Measurements from ENCODE around the gene SH3PXD2A.
"Not testable (repeated sequence)": the region's sequence is repeated elsewhere in the genome, so short reads cannot be mapped to it uniquely, and the experiment has no call there.

The SH3PXD2A gene

GRCh38 chr10:103828587-103829197, 26.7 kb downstream of the SH3PXD2A start:
- DNase-seq = no peak

GRCh38 chr10:103828107-103828506, 27.3 kb downstream of the SH3PXD2A start:
- no peak for DNase-seq

GRCh38 chr10:103826885-103827284, 28.5 kb downstream of the SH3PXD2A start:
- DNase-seq = no peak

GRCh38 chr10:103824281-103824680, 31.1 kb downstream of the SH3PXD2A start:
- no peak for DNase-seq

GRCh38 chr10:103823706-103824272, 31.6 kb downstream of the SH3PXD2A start:
- DNase-seq = no peak

GRCh38 chr10:103822800-103823199, 32.6 kb downstream of the SH3PXD2A start:
- DNase-seq = no peak

- DNase-seq = no peak
Observed at GRCh38 chr10:103822107-103822716, 33.2 kb downstream of the SH3PXD2A start.

- DNase-seq = no peak
Observed at GRCh38 chr10:103820101-103821062, 35.0 kb downstream of the SH3PXD2A start.

GRCh38 chr10:103819493-103819892, 35.9 kb downstream of the SH3PXD2A start:
- no peak for DNase-seq

GRCh38 chr10:103818765-103819374, 36.5 kb downstream of the SH3PXD2A start:
- DNase-seq = no peak

- DNase-seq = no peak
Observed at GRCh38 chr10:103818105-103818504, 37.3 kb downstream of the SH3PXD2A start.

GRCh38 chr10:103816431-103816830, 38.9 kb downstream of the SH3PXD2A start:
- DNase-seq = no peak

GRCh38 chr10:103814626-103815370, 40.6 kb downstream of the SH3PXD2A start:
- DNase-seq = no peak

- no peak for DNase-seq
Observed at GRCh38 chr10:103814105-103814504, 41.3 kb downstream of the SH3PXD2A start.

GRCh38 chr10:103813312-103813711, 42.1 kb downstream of the SH3PXD2A start:
- not testable (repeated sequence) for DNase-seq

- DNase-seq = no peak
Observed at GRCh38 chr10:103812432-103812831, 42.9 kb downstream of the SH3PXD2A start.

GRCh38 chr10:103812004-103812403, 43.4 kb downstream of the SH3PXD2A start:
- no peak for DNase-seq

GRCh38 chr10:103811463-103811862, 43.9 kb downstream of the SH3PXD2A start:
- DNase-seq = no peak

GRCh38 chr10:103808780-103809179, 46.6 kb downstream of the SH3PXD2A start:
- no peak for DNase-seq

- no peak for DNase-seq
Observed at GRCh38 chr10:103807996-103808395, 47.4 kb downstream of the SH3PXD2A start.

- DNase-seq = no peak
Observed at GRCh38 chr10:103806395-103807187, 48.8 kb downstream of the SH3PXD2A start.
